Fibroblast of villous mesenchyme (primary cell): ENCODE data around the gene MAPK8IP3. TPM values are rescaled to one million over a fixed set of nuclear protein-coding genes. Genes with fewer than 3 reads are reported as not detected.
A peak's percentile ranks its signal among the peaks of the same experiment; 100 is the strongest.
"Not testable (repeated sequence)": the region's sequence is repeated elsewhere in the genome, so short reads cannot be mapped to it uniquely, and the experiment has no call there.

Experiments
- DNase-seq: peaks from one replicate; pipeline ENCODE4 v3.0.0-alpha.2; 2010; ENCODE audit warnings: low read depth
- H3K4me3 ChIP-seq: 2 replicates; pipeline ENCODE4 v1.5.1; 2011; ENCODE audit warnings: low read depth, mild to moderate bottlenecking, low read length
- CTCF ChIP-seq: IDR thresholded peaks from 2 replicates; pipeline ENCODE4 v1.5.1; 2012; ENCODE audit warnings: low read depth, mild to moderate bottlenecking, low read length; ENCODE audit not compliant: insufficient read depth
- total RNA-seq: library from RNA; depleted of rRNA; stranded (reverse); fragments of >200 nt; gene quantifications from 2 replicates; pipeline ENCODE4 v1.2.3, GENCODE V29; 2012

The MAPK8IP3 gene
- total RNA-seq, 1 donor, result 37.1 TPM

DNA sequence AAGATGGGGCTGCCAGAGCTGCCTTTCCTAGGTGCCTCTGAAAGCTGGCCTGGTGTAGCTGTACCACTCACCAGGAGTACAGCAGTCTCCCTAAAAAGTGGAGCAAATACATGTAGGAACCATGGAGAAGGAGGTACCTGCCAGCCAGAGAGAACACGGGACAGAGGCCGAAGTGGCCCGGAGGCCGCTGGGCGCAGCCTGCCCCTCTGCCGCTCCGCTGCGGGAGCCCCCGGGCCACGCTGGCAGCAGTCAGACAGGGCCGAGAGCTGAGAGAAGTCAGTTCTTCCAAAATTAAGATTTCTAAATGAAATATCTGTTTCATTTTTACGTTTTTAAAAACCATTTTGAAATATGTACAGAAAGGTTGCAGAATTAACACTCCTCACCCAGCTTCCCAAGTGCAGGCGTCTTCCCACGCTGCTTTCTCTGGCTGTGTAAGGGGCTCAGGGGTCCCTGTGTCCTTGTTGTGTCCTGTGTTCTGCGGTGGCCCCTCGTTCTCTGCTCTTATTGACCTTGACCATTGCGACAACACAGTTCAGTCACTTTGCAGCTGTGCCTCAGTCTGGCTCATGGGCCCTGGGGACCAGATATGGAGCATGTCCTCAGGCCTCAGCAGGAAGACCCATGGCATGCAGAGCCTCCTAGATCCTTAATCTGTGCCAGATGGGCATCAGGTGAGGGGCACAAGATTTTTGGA, 5.0 kb downstream of the MAPK8IP3 start:
- H3K4me3 ChIP-seq, result no peak overlapping the region
- DNase-seq, result no peak
- no peak for TF ChIP-seq CTCF

DNA sequence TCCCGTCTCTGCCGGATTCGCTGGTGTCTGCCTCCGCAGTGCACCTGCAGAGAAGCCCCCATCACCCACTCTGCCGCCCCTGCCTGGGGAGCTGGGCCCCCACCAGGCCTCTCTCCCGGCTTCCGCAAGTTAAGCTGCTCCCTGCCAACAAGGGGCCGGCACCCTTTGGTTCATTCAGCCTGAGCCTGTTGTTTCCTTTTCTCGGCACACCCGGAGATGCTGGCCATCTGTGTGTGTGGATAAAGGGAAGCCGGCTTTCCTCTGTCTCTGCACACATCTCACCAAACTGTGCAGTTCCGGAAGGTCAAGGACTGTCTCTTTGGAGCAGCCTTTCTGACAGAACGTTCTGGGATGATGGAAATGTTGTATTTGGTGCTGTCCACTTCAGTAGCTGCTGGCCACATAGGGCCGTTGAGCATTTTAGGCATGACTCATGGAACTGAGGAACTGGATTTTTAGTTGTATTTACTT, 6.8 kb downstream of the MAPK8IP3 start:
- no peak overlapping the region for H3K4me3 ChIP-seq
- peak; percentile 37 for DNase-seq
- no peak for TF ChIP-seq CTCF

- H3K4me3 ChIP-seq, result no peak overlapping the region
- no peak for TF ChIP-seq CTCF
- DNase-seq, result no peak
Measured at GRCh38 chr16:1713331-1713730, 7.3 kb downstream of the MAPK8IP3 start.

GRCh38 chr16:1713933-1714332, 7.9 kb downstream of the MAPK8IP3 start:
- no peak for TF ChIP-seq CTCF
- no peak overlapping the region for H3K4me3 ChIP-seq
- no peak for DNase-seq

DNA sequence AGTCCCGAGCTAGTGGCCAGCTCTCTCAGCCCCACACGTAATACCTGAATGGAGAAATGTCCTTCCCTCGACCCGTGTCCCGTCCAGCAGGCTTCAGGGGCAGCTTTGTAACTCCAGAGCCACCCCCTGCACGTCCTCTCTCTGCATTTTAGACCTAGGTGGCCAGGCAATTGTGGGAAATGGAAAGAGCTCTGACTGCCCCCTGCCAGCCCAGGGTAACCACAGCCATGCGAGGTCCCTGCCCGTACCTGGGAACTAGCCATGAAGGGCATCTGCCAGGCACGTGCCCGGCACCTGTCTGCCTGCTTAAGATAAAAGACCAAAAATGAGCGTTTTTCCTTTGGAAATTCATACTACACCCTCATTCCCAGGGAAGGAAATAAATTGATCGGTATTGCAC, 9.2 kb downstream of the MAPK8IP3 start:
- DNase-seq, result no peak
- TF ChIP-seq CTCF, result no peak
- H3K4me3 ChIP-seq, result no peak overlapping the region

GRCh38 chr16:1718236-1718635, 12.2 kb downstream of the MAPK8IP3 start:
- not testable (repeated sequence) for DNase-seq

DNA sequence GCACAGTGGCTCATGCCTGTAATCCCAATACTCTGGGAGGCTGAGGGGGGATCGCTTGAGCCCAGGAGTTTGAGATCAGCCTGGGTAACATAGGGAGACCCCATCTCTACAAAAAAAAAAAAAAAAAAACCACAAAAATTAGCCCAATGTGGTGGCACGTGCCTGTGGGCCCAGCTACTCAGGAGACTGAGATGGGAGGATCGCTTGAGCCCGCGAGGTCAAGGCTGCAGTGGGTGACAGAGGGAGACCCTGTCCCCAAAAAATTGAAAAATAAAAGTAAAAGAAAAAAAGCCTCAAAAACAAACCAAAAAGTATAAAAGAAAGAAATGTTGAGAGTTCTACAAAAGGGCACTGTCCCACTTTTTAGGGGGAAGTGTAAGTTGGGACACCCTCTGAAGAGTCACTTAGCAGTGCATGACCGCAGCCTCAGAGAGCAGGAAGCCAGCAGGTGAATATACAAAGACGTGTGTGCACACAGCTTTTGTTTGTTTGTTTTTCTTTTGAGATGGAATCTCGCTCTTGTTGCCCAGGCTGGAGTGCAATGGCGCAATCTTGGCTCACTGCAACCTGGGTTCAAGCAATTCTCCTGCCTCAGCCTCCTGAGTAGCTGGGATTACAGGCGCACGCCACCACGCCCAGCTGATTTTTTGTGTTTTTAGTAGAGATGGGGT, 13.7 kb downstream of the MAPK8IP3 start:
- not testable (repeated sequence) for DNase-seq, H3K4me3 ChIP-seq

More at GRCh38 chr16:1718236-1718635, 12.2 kb downstream of the MAPK8IP3 start:
- not testable (repeated sequence) for H3K4me3 ChIP-seq

- no peak for DNase-seq
- no peak for TF ChIP-seq CTCF
- no peak overlapping the region for H3K4me3 ChIP-seq
Measured at GRCh38 chr16:1721372-1721771, 15.4 kb downstream of the MAPK8IP3 start.
